Mucosa of stomach (tissue), 1 donor: ENCODE results near the gene LRRC52.
"Not testable (repeated sequence)": the region's sequence is repeated elsewhere in the genome, so short reads cannot be mapped to it uniquely, and the experiment has no call there.

ENCODE experiments used
- H3K27me3 ChIP-seq: one replicate; pipeline ENCODE4 v1.7.0; 2013; ENCODE audit warnings: mild to moderate bottlenecking, low read length; ENCODE audit not compliant: control insufficient read depth, insufficient read depth
- H3K36me3 ChIP-seq: one replicate; pipeline ENCODE4 v1.7.0; 2013; ENCODE audit warnings: low read length; ENCODE audit not compliant: control insufficient read depth, insufficient read depth
- H3K4me1 ChIP-seq: one replicate; pipeline ENCODE4 v1.7.0; 2013; ENCODE audit warnings: mild to moderate bottlenecking, low read length; ENCODE audit not compliant: control insufficient read depth, insufficient read depth
- H3K4me3 ChIP-seq: one replicate; pipeline ENCODE4 v1.7.0; 2013; ENCODE audit warnings: low read length
- H3K9ac ChIP-seq: one replicate; pipeline ENCODE4 v1.7.0; 2013; ENCODE audit warnings: mild to moderate bottlenecking, low read length, moderate library complexity
- H3K9me3 ChIP-seq: one replicate; pipeline ENCODE4 v1.7.0; 2013; ENCODE audit warnings: mild to moderate bottlenecking, low read length, moderate library complexity; ENCODE audit not compliant: control insufficient read depth
- donor health status: Pancreatic carcinoma.

LRRC52 gene

GRCh38 chr1:165574295-165574694 is 30.5 kb downstream of the LRRC52 start:
- Histone ChIP-seq H3K9me3 (no peaks in the 10 kb centered on the region), H3K4me3 (no peak overlapping the region), H3K9ac (no peak overlapping the region), H3K4me1 (no peaks in the 10 kb centered on the region), H3K36me3 (no peaks in the 10 kb centered on the region), H3K27me3 (no peaks in the 10 kb centered on the region)

GRCh38 chr1:165575468-165576099 is 31.8 kb downstream of the LRRC52 start:
- H3K4me1 ChIP-seq, result no peaks in the 10 kb centered on the region

DNA sequence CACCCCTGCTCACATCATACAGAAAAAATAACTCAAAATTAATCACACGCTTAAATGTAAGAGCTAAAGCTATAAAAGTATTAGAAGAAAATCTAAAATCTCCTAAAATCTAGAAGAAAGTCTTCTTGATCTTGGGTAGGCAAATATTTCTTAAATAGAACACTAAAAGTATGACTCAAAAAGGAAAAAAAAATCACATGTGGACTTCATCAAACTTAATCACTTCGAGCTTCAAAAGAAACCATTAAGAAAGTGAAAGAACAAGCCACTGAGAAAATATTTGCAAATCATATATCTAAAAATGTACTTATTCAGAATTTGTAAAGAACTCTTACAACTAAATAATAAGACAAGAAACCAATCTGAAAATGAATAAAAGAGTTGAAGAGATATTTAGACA is 32.7 kb downstream of the LRRC52 start:
- no peak overlapping the region for H3K9ac ChIP-seq
- H3K27me3 ChIP-seq, result no peaks in the 10 kb centered on the region
- H3K4me3 ChIP-seq, result no peak overlapping the region
- no peaks in the 10 kb centered on the region for H3K4me1 ChIP-seq
- no peaks in the 10 kb centered on the region for H3K36me3 ChIP-seq
- H3K9me3 ChIP-seq, result no peaks in the 10 kb centered on the region

More at GRCh38 chr1:165575468-165576099, 31.8 kb downstream of the LRRC52 start:
- Histone ChIP-seq H3K27me3 (no peaks in the 10 kb centered on the region), H3K4me3 (no peak overlapping the region), H3K9me3 (no peaks in the 10 kb centered on the region), H3K36me3 (no peaks in the 10 kb centered on the region), H3K9ac (no peak overlapping the region)

DNA sequence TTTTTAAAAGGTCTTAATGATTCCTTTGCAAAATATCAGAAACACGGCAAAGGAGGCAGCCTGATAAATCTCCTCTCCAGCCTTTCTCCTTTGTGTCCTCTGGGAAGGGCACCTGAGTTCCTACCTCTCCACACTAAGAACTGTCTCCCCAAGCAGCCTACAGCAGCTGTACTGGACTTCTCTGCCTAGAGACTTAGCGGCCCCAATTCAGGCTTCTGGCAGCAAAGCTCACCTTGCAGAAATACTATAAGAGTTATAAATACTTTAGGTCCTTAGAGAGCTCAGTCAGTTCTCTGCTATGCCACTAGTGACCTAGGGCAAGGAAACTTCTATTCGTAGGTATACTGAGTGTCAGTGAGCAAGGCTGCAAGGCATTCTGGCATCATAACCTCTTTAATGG is 33.9 kb downstream of the LRRC52 start:
- Histone ChIP-seq H3K4me1 (no peaks in the 10 kb centered on the region), H3K36me3 (no peaks in the 10 kb centered on the region), H3K4me3 (no peak overlapping the region), H3K9ac (no peak overlapping the region), H3K9me3 (no peaks in the 10 kb centered on the region), H3K27me3 (no peaks in the 10 kb centered on the region)

DNA sequence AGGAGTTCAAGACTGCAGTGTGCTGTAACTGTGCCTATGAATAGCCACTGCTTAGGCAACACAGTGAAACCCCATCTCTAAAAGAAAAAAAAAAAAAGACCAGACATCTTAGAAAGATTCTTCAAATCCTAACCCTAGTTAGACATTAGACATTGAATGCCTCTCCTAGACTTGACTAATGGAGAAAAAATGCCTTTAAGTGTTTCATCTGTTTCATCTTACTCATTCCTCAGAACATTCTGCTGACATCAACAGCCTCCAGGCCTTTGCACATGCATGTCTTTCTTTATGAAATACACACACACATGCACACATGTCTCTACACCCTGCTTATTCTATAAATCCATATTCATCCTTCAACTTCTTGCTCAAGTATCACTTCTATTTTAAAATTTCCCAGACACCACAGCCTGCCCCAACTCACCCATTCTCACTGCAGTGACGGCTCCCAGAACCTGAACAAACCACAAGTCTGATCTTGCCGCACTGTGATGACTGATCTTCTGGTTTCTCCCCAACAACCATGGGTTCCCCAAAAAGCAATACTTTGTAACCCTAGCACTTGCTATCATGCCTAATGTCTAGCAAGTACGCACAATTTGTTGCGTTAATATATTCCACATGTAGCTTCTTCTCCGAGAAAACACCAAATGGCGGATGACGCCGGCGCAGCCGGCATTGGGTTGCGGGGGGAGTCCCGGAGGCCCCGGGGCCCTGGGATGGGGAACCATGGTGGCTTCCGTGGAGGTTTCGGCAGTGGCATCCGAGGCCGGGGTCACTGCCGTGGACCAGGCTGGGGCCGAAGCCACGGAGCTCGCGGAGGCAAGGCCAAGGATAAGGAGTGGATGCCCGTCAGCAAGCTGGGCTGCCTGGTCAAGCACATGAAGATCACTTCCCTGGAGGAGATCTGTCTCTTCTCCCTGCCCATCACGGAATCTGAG is 37.4 kb downstream of the LRRC52 start:
- no peak overlapping the region for H3K9ac ChIP-seq
- H3K4me1 ChIP-seq, result no peaks in the 10 kb centered on the region
- H3K36me3 ChIP-seq, result no peaks in the 10 kb centered on the region
- H3K27me3 ChIP-seq, result no peaks in the 10 kb centered on the region
- H3K9me3 ChIP-seq, result no peaks in the 10 kb centered on the region
- no peak overlapping the region for H3K4me3 ChIP-seq

DNA sequence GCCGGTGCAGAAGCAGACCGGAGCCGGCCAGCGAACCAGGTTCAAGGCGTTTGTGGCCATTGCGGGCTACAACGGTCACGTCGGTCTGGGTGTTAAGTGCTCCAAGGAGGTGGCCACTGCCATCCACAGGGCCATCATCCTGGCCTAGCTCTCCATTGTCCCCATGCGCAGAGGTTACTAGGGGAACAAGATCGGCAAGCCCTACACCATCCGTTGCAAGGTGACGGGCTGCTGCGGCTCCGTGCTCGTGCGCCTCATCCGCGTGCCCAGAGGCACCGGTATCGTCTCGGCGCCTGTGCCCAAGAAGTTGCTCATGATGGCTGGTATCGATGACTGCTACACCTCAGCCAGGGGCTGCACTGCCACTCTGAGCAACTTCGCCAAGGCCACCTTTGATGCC is 38.1 kb downstream of the LRRC52 start:
- no peaks in the 10 kb centered on the region for H3K4me1 ChIP-seq
- H3K9ac ChIP-seq, result no peak overlapping the region
- no peaks in the 10 kb centered on the region for H3K36me3 ChIP-seq
- H3K9me3 ChIP-seq, result no peaks in the 10 kb centered on the region
- H3K4me3 ChIP-seq, result no peak overlapping the region
- H3K27me3 ChIP-seq, result no peaks in the 10 kb centered on the region

- no peak overlapping the region for H3K9ac ChIP-seq
- H3K4me1 ChIP-seq, result no peaks in the 10 kb centered on the region
- H3K9me3 ChIP-seq, result no peaks in the 10 kb centered on the region
- H3K4me3 ChIP-seq, result no peak overlapping the region
- H3K36me3 ChIP-seq, result no peaks in the 10 kb centered on the region
- peaks cover 6% of the 10 kb centered on the region for H3K27me3 ChIP-seq
These were observed 42.6 kb downstream of the LRRC52 start for GRCh38 chr1:165586398-165586797.

DNA sequence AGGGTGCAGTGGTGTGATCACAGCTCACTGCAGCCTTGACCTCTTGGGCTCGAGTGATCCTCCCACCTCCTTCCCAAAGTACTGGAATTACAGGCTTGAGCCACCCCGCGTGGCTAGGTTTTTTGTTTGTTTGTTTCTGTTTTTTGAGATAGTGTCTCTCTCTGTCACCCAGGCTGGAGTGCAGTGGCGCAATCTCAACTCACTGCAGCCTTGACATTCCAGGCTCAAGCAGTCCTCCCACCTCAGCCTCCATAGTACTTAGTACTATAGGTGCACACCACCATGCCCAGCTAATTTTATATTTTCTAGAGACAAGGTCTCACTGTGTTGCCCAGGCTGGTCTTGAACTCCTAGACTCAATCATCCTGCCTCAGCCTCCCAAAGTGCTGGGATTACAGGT is 47.6 kb downstream of the LRRC52 start:
- H3K9me3 ChIP-seq, H3K9ac ChIP-seq, H3K36me3 ChIP-seq, H3K4me1 ChIP-seq, H3K4me3 ChIP-seq: not testable (repeated sequence)
- peaks cover 20% of the 10 kb centered on the region for H3K27me3 ChIP-seq

- H3K4me3 ChIP-seq, result no peak overlapping the region
- H3K9ac ChIP-seq, result no peak overlapping the region
- H3K4me1 ChIP-seq, result peaks cover 4% of the 10 kb centered on the region
- H3K27me3 ChIP-seq, result peaks cover 14% of the 10 kb centered on the region
- H3K36me3 ChIP-seq, result no peaks in the 10 kb centered on the region
- no peaks in the 10 kb centered on the region for H3K9me3 ChIP-seq
These were observed 49.4 kb downstream of the LRRC52 start for GRCh38 chr1:165592945-165593823.

DNA sequence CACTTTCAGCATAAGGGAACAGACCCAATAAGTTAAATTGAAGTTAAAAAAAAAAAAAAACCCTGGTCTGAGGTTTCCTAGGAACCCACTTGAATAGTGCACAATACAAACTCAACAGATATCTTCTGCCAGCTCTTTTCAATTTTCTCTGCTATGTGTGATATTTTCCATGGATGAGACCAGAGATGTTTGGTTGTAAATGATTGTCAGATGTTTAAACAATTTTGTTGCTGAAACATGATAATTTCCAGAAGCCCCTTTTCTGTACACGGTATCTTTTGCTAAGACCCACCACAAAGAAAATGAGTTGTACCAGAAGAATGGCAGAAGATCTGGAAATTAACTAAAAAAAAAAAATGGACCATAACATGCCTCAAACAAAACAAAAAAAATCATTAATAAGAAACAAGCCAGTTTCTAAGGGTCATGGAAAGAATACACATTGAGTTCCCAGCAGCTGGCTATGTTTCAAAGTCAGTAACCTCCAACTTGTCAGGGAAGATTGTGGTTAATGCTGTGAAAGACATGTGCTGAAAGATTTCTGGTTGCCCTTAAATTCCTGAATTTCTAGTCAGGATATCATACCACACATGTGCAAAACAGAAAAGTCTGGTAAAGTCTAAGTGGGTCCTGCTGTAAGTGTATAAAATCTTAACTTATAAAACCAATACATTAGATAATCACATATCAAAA is 51.6 kb downstream of the LRRC52 start:
- Histone ChIP-seq H3K9ac (no peak overlapping the region), H3K27me3 (peaks cover 14% of the 10 kb centered on the region), H3K36me3 (no peaks in the 10 kb centered on the region), H3K4me3 (no peak overlapping the region), H3K9me3 (no peaks in the 10 kb centered on the region), H3K4me1 (peaks cover 4% of the 10 kb centered on the region)

DNA sequence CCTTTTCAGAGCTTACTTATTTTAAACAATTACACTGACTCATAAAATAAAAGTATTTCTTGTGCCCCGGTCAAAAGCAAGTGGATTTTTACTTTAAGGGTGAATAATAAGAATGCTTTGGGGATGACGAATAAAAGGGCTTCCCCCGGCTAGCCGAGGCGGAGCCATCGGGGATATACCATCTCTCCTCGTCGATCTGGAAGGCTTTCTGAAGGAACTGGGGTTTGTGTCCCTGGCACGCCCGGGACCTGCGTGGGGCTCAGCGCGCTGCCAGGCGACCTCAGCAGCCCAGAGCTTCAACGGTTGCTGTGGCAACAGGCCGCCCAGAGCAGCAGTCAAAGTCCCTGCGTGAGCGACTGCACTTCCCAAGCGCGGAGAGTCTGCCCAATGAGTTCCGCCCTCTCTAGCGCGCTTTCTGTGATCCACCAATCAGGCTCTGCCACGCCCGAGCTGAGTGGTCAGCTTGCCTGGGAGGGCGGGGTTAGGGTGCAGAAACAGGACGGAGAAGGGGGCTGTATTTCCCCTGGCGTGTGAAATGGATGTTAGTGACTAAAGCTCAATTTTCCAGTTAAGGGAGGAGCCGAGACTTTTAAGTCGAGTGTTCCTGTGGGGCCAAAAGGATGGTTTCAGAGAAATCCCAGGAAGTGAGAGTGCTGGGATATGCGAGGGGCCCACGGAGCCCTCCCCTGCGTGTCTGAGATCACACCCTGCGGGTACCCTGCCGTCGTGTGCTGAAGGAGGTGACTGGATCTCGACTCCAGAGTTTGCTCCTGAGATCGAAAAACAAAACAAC is 54.3 kb downstream of the LRRC52 start:
- Histone ChIP-seq H3K27me3 (peaks cover 14% of the 10 kb centered on the region), H3K4me3 (peak overlapping the region; percentile 66), H3K36me3 (no peaks in the 10 kb centered on the region), H3K4me1 (peaks cover 8% of the 10 kb centered on the region), H3K9me3 (no peaks in the 10 kb centered on the region), H3K9ac (peak overlapping the region; percentile 91)
